A549 treated with AZD2906 at 1 μM for 4 hours (cell line): ENCODE results near the gene PLXNA1. TPM values are rescaled to one million over a fixed set of nuclear protein-coding genes. Genes with fewer than 3 reads are reported as not detected.

Experiments
- total RNA-seq: library from RNA; stranded (reverse); fragments of 200-300 nt; extraction: Qiagen RNA extraction; gene quantifications from 5 replicates; pipeline ENCODE4 v1.2.3, GENCODE V29; 2022

The PLXNA1 gene
- total RNA-seq = 22.6 to 29.4 TPM (median 25.1 TPM) in 5 replicates

GRCh38 chr3:126982471-126983175 lies at the start of gene PLXNA1:
PLXNA1 (plus strand) TSS chr3:126983115; CDS start chr3:126988594, 5,479 bp downstream.

Other genes with a start within 250 kb of the PLXNA1 start
- gene PRR23E, start 210.0 kb downstream of the PLXNA1 start, total RNA-seq = not detected in 5 replicates